ENCODE data around the gene TBC1D5. TPM values are rescaled to one million over a fixed set of nuclear protein-coding genes. Genes with fewer than 3 reads are reported as not detected.

The TBC1D5 gene
- polyA plus RNA-seq, 1 experiment, result 44.6 TPM

DNA sequence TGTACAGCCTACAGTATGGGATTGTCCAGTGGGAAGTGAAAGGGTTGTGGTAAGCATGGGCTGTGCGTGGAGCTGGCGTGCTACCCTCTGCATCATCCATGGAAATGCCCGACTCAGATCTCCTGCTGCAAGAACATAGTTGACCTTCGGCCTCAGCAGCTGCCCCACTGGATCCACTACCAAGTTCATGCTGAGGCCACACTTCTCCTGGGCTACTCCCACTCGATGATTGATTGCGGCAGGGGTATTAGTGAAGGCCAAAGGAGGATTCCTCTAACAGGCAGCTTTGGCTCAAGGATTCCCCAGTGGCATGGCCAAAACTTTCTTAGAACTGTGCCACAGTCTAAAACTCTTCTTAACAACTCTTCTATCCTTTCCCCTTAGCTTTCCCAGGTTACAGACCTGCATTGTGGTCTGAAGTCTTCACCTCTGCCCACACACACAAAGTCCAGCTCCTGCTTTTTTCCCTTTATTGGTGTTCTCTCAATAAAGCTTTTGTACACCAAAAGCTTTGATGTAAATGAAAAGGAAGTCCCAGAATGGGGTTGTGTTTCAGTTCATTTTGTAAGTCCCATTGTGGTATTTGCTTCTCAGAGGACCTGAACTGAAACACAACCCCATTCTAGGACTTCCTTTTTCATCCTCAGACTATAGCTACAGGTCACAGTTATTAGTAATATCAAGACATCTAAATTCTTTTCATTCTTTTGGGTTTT is 4.9 kb upstream of the TBC1D5 start:
- ChIA-PET CTCF (no interaction called here), POLR2A (no interaction called here)
- no peaks in the 10 kb centered on the region for H3K9me3 ChIP-seq (ENCODE audit: control insufficient read depth, insufficient read depth, low read length)
- TF ChIP-seq, protein P1, sequence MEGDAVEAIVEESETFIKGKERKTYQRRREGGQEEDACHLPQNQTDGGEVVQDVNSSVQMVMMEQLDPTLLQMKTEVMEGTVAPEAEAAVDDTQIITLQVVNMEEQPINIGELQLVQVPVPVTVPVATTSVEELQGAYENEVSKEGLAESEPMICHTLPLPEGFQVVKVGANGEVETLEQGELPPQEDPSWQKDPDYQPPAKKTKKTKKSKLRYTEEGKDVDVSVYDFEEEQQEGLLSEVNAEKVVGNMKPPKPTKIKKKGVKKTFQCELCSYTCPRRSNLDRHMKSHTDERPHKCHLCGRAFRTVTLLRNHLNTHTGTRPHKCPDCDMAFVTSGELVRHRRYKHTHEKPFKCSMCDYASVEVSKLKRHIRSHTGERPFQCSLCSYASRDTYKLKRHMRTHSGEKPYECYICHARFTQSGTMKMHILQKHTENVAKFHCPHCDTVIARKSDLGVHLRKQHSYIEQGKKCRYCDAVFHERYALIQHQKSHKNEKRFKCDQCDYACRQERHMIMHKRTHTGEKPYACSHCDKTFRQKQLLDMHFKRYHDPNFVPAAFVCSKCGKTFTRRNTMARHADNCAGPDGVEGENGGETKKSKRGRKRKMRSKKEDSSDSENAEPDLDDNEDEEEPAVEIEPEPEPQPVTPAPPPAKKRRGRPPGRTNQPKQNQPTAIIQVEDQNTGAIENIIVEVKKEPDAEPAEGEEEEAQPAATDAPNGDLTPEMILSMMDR (IDR thresholded peaks at IDR 0.05; ENCODE audit: low read depth, low read length), result no peak
- no peak overlapping the region for H3K27ac ChIP-seq (ENCODE audit: low read depth, low read length)
- no peaks in the 10 kb centered on the region for H3K27me3 ChIP-seq (ENCODE audit: control insufficient read depth, insufficient read depth, low read length)
- no peak overlapping the region for H3K4me3 ChIP-seq (ENCODE audit: low read depth, low read length)
- no peak for DNase-seq (ENCODE audit: low read depth, low spot score)

DNA sequence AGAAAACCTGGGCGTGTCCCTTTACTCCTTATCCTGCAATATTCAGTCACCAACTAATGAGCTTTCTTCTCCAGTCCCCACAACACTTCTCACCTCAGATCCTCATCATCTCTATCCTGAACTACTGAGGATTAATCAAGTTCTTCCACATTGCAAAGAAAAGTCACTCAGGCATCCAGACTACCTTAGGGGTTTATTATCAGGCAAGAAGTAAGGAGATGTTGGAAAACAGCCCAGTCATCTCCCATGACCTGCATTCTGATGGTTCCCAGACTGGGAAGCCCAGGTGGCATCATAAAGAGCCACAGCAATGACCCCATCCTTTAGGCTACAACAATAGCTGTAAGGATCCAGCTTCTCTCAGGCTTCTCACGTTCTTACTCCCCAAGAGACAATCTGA is 3.5 kb upstream of the TBC1D5 start:
- no peak overlapping the region for H3K4me3 ChIP-seq (ENCODE audit: low read depth, low read length)
- no peaks in the 10 kb centered on the region for H3K27me3 ChIP-seq (ENCODE audit: control insufficient read depth, insufficient read depth, low read length)
- TF ChIP-seq, protein P1 (IDR thresholded peaks at IDR 0.05; ENCODE audit: low read depth, low read length), result no peak
- ChIA-PET POLR2A (no interaction called here), CTCF (interaction anchor here (2.6 kb wide), 1 partner anchor 95 kb away, joined by 9 read pairs; no protein-coding TSS in a partner anchor)
- no peaks in the 10 kb centered on the region for H3K9me3 ChIP-seq (ENCODE audit: control insufficient read depth, insufficient read depth, low read length)
- DNase-seq (ENCODE audit: low read depth, low spot score), result no peak
- no peak overlapping the region for H3K27ac ChIP-seq (ENCODE audit: low read depth, low read length)

DNA sequence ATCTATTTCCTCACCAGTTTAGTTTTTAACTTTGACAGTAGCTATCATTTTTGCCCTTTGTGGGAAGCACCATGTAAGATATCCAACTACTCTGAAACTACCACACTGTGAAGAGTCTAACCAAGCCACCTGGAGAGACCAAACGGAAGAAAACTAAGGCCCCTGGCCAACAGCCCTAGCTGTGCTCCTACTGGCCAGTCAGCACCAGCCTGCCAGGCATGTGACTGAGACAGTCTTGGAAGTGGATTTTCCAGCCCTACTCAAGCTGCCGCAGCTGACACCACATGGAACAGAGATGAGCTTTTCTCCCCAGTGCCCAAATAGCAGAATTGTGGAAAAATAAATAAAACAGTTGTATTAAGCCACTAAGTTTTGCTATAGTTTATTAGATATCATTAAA is 2.9 kb upstream of the TBC1D5 start:
- ChIA-PET POLR2A (no interaction called here), CTCF (interaction anchor here (2.6 kb wide), 1 partner anchor 96 kb away, joined by 9 read pairs; no protein-coding TSS in a partner anchor)
- DNase-seq (ENCODE audit: low read depth, low spot score), result no peak
- no peaks in the 10 kb centered on the region for H3K27me3 ChIP-seq (ENCODE audit: control insufficient read depth, insufficient read depth, low read length)
- H3K9me3 ChIP-seq (ENCODE audit: control insufficient read depth, insufficient read depth, low read length), result no peaks in the 10 kb centered on the region
- H3K27ac ChIP-seq (ENCODE audit: low read depth, low read length), result no peak overlapping the region
- no peak overlapping the region for H3K4me3 ChIP-seq (ENCODE audit: low read depth, low read length)
- TF ChIP-seq, protein P1 (IDR thresholded peaks at IDR 0.05; ENCODE audit: low read depth, low read length), result no peak

DNA sequence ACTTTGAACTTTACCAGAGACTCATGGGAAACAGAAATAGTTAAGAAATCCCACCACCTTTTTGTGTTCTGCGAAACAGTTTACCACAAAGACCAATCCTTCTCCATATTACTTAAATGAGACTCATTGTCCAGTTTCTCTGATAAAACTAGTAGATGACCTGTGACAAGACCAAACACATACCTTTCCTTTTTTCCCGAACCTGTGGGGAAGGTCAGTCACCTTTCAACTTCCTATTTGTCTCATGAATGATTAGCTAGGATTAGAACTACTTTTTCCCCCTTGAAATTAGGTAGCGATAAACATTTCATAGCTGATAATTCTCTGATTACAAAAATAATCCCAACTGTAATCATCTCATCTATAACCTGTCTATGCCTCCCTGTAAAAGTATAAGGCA is 2.3 kb upstream of the TBC1D5 start:
- no peak for DNase-seq (ENCODE audit: low read depth, low spot score)
- TF ChIP-seq, protein P1 (IDR thresholded peaks at IDR 0.05; ENCODE audit: low read depth, low read length), result no peak
- ChIA-PET CTCF (interaction anchor here (2.6 kb wide), 1 partner anchor 96 kb away, joined by 9 read pairs; no protein-coding TSS in a partner anchor), POLR2A (no interaction called here)
- H3K9me3 ChIP-seq (ENCODE audit: control insufficient read depth, insufficient read depth, low read length), result no peaks in the 10 kb centered on the region
- no peaks in the 10 kb centered on the region for H3K27me3 ChIP-seq (ENCODE audit: control insufficient read depth, insufficient read depth, low read length)
- H3K4me3 ChIP-seq (ENCODE audit: low read depth, low read length), result no peak overlapping the region
- H3K27ac ChIP-seq (ENCODE audit: low read depth, low read length), result no peak overlapping the region

DNA sequence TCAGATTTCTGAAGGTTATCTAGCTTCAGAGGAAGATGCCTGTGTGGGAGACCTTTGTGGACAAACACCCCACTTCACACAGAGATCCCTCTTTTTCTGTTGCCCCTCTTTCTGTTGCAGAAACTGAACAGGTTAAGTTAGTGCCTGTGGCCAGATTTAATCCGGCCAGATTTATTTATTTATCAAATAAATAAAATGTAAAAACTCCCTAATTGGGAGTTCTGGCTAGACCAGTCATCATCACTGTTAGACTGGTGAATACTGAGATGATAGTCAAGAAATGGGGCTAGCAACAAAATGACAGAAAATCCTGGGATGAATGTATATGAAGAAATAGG is 1.2 kb upstream of the TBC1D5 start:
- no peak for DNase-seq (ENCODE audit: low read depth, low spot score)
- H3K27me3 ChIP-seq (ENCODE audit: control insufficient read depth, insufficient read depth, low read length), result no peaks in the 10 kb centered on the region
- H3K9me3 ChIP-seq (ENCODE audit: control insufficient read depth, insufficient read depth, low read length), result no peaks in the 10 kb centered on the region
- H3K27ac ChIP-seq (ENCODE audit: low read depth, low read length), result no peak overlapping the region
- ChIA-PET POLR2A (no interaction called here), CTCF (interaction anchor here (0.9 kb wide), 1 partner anchor 318 kb away, joined by 4 read pairs; no protein-coding TSS in a partner anchor)
- no peak overlapping the region for H3K4me3 ChIP-seq (ENCODE audit: low read depth, low read length)
- TF ChIP-seq, protein P1 (IDR thresholded peaks at IDR 0.05; ENCODE audit: low read depth, low read length), result no peak

Data from AG04450 (cell line).